Measurements from ENCODE around the gene ARFGEF3. TPM values are rescaled to one million over a fixed set of nuclear protein-coding genes. Genes with fewer than 3 reads are reported as not detected.
"Not testable (repeated sequence)": the region's sequence is repeated elsewhere in the genome, so short reads cannot be mapped to it uniquely, and the experiment has no call there.

The ARFGEF3 gene
- total RNA-seq, 2 experiments from 2014 or later = 0.05 to 0.08 TPM

GRCh38 chr6:138272533-138273315 is 111.0 kb downstream of the ARFGEF3 start:
- H3K4me3 Mint-ChIP-seq = no peak overlapping the region
- no peaks in the 10 kb centered on the region for H3K36me3 Mint-ChIP-seq (ENCODE audit: low read depth)
- ATAC-seq (no peak), DNase-seq (no peak)
- POLR2A ChIA-PET = no interaction called here
- H3K9me3 Mint-ChIP-seq (ENCODE audit: insufficient read depth) = no peaks in the 10 kb centered on the region
- H3K27ac Mint-ChIP-seq = no peak overlapping the region
- peaks cover 7% of the 10 kb centered on the region for H3K27me3 Mint-ChIP-seq (ENCODE audit: low read depth)
- no peaks in the 10 kb centered on the region for H3K4me1 Mint-ChIP-seq (ENCODE audit: low read depth)
- CTCF ChIA-PET = no interaction called here

GRCh38 chr6:138275976-138276375 is 114.2 kb downstream of the ARFGEF3 start:
- Mint-ChIP-seq H3K4me3 (no peak overlapping the region), H3K4me1 (ENCODE audit: low read depth) (no peaks in the 10 kb centered on the region), H3K36me3 (ENCODE audit: low read depth) (no peaks in the 10 kb centered on the region), H3K27me3 (ENCODE audit: low read depth) (no peaks in the 10 kb centered on the region), H3K27ac (no peak overlapping the region), H3K9me3 (ENCODE audit: insufficient read depth) (no peaks in the 10 kb centered on the region)
- ATAC-seq = no peak
- no peak for DNase-seq
- CTCF ChIA-PET = no interaction called here
- POLR2A ChIA-PET = interaction anchor here (0.6 kb wide), 1 partner anchor 259 kb away, joined by 4 read pairs; no protein-coding TSS in a partner anchor

- Mint-ChIP-seq H3K4me1 (ENCODE audit: low read depth) (no peaks in the 10 kb centered on the region), H3K36me3 (ENCODE audit: low read depth) (no peaks in the 10 kb centered on the region), H3K4me3 (no peak overlapping the region), H3K27ac (no peak overlapping the region), H3K9me3 (ENCODE audit: insufficient read depth) (no peaks in the 10 kb centered on the region), H3K27me3 (ENCODE audit: low read depth) (no peaks in the 10 kb centered on the region)
- DNase-seq = no peak
- CTCF ChIA-PET = no interaction called here
- POLR2A ChIA-PET = no interaction called here
- ATAC-seq = no peak
Measured at GRCh38 chr6:138277835-138278234, 116.1 kb downstream of the ARFGEF3 start.

GRCh38 chr6:138278326-138278725 is 116.6 kb downstream of the ARFGEF3 start:
- H3K36me3 Mint-ChIP-seq (ENCODE audit: low read depth) = no peaks in the 10 kb centered on the region
- H3K27me3 Mint-ChIP-seq (ENCODE audit: low read depth) = no peaks in the 10 kb centered on the region
- ChIA-PET CTCF (no interaction called here), POLR2A (no interaction called here)
- H3K27ac Mint-ChIP-seq = no peak overlapping the region
- no peaks in the 10 kb centered on the region for H3K4me1 Mint-ChIP-seq (ENCODE audit: low read depth)
- H3K9me3 Mint-ChIP-seq (ENCODE audit: insufficient read depth) = no peaks in the 10 kb centered on the region
- no peak for DNase-seq
- ATAC-seq = no peak
- H3K4me3 Mint-ChIP-seq = no peak overlapping the region

GRCh38 chr6:138285800-138286199 is 124.1 kb downstream of the ARFGEF3 start:
- ChIA-PET CTCF (interaction anchor here (4.7 kb wide), 1 partner anchor 170 kb away, joined by 57 read pairs; no protein-coding TSS in a partner anchor), POLR2A (no interaction called here)
- ATAC-seq (no peak), DNase-seq (no peak)
- H3K36me3 Mint-ChIP-seq (ENCODE audit: low read depth) = no peaks in the 10 kb centered on the region
- peaks cover 4% of the 10 kb centered on the region for H3K4me1 Mint-ChIP-seq (ENCODE audit: low read depth)
- no peaks in the 10 kb centered on the region for H3K9me3 Mint-ChIP-seq (ENCODE audit: insufficient read depth)
- H3K4me3 Mint-ChIP-seq = no peak overlapping the region
- H3K27me3 Mint-ChIP-seq (ENCODE audit: low read depth) = no peaks in the 10 kb centered on the region
- no peak overlapping the region for H3K27ac Mint-ChIP-seq

- H3K36me3 Mint-ChIP-seq (ENCODE audit: low read depth) = no peaks in the 10 kb centered on the region
- DNase-seq (no peak), ATAC-seq (no peak)
- ChIA-PET CTCF (interaction anchor here (4.7 kb wide), 1 partner anchor 171 kb away, joined by 57 read pairs; no protein-coding TSS in a partner anchor), POLR2A (no interaction called here)
- H3K27me3 Mint-ChIP-seq (ENCODE audit: low read depth) = no peaks in the 10 kb centered on the region
- no peak overlapping the region for H3K4me3 Mint-ChIP-seq
- no peaks in the 10 kb centered on the region for H3K9me3 Mint-ChIP-seq (ENCODE audit: insufficient read depth)
- peaks cover 4% of the 10 kb centered on the region for H3K4me1 Mint-ChIP-seq (ENCODE audit: low read depth)
- H3K27ac Mint-ChIP-seq = no peak overlapping the region
Measured at GRCh38 chr6:138286698-138287097, 125.0 kb downstream of the ARFGEF3 start.

GRCh38 chr6:138287144-138287955 is 125.6 kb downstream of the ARFGEF3 start:
- POLR2A ChIA-PET = interaction anchor here (0.5 kb wide), 1 partner anchor 392 kb away, joined by 4 read pairs; no protein-coding TSS in a partner anchor
- ATAC-seq (peak; percentile 73), DNase-seq (peak; percentile 57)
- no peaks in the 10 kb centered on the region for H3K36me3 Mint-ChIP-seq (ENCODE audit: low read depth)
- peaks cover 4% of the 10 kb centered on the region for H3K4me1 Mint-ChIP-seq (ENCODE audit: low read depth)
- H3K27me3 Mint-ChIP-seq (ENCODE audit: low read depth) = no peaks in the 10 kb centered on the region
- H3K27ac Mint-ChIP-seq = no peak overlapping the region
- H3K9me3 Mint-ChIP-seq (ENCODE audit: insufficient read depth) = no peaks in the 10 kb centered on the region
- CTCF ChIA-PET = interaction anchor here (0.6 to 4.7 kb wide), 11 partner anchors 10 to 287 kb away, joined by 3 to 57 read pairs (median 4); no protein-coding TSS in a partner anchor
- H3K4me3 Mint-ChIP-seq = no peak overlapping the region

- H3K4me3 Mint-ChIP-seq; H3K27me3 Mint-ChIP-seq (ENCODE audit: low read depth); H3K36me3 Mint-ChIP-seq (ENCODE audit: low read depth); H3K9me3 Mint-ChIP-seq (ENCODE audit: insufficient read depth); ATAC-seq; POLR2A ChIA-PET; DNase-seq; H3K4me1 Mint-ChIP-seq (ENCODE audit: low read depth); H3K27ac Mint-ChIP-seq: not testable (repeated sequence)
- CTCF ChIA-PET = interaction anchor here (0.8 to 4.7 kb wide), 4 partner anchors 9 to 172 kb away, joined by 3 to 57 read pairs (median 8); no protein-coding TSS in a partner anchor
Measured at GRCh38 chr6:138288428-138289085, 126.8 kb downstream of the ARFGEF3 start.

GRCh38 chr6:138289739-138290138 is 128.0 kb downstream of the ARFGEF3 start:
- POLR2A ChIA-PET = no interaction called here
- Mint-ChIP-seq H3K4me1 (ENCODE audit: low read depth) (peaks cover 4% of the 10 kb centered on the region), H3K9me3 (ENCODE audit: insufficient read depth) (no peaks in the 10 kb centered on the region), H3K27ac (no peak overlapping the region), H3K27me3 (ENCODE audit: low read depth) (no peaks in the 10 kb centered on the region), H3K36me3 (ENCODE audit: low read depth) (no peaks in the 10 kb centered on the region), H3K4me3 (no peak overlapping the region)
- no peak for ATAC-seq
- CTCF ChIA-PET = interaction anchor here (2.1 kb wide), 1 partner anchor 173 kb away, joined by 12 read pairs; no protein-coding TSS in a partner anchor
- DNase-seq = no peak

- Mint-ChIP-seq H3K9me3 (ENCODE audit: insufficient read depth) (no peaks in the 10 kb centered on the region), H3K4me1 (ENCODE audit: low read depth) (peaks cover 4% of the 10 kb centered on the region), H3K27ac (no peak overlapping the region), H3K4me3 (no peak overlapping the region), H3K27me3 (ENCODE audit: low read depth) (no peaks in the 10 kb centered on the region), H3K36me3 (ENCODE audit: low read depth) (no peaks in the 10 kb centered on the region)
- ATAC-seq (no peak), DNase-seq (no peak)
- ChIA-PET CTCF (interaction anchor here (2.1 kb wide), 1 partner anchor 174 kb away, joined by 12 read pairs; no protein-coding TSS in a partner anchor), POLR2A (no interaction called here)
Measured at GRCh38 chr6:138290423-138290962, 128.8 kb downstream of the ARFGEF3 start.

GRCh38 chr6:138291036-138291848 is 129.5 kb downstream of the ARFGEF3 start:
- H3K36me3 Mint-ChIP-seq (ENCODE audit: low read depth) = no peaks in the 10 kb centered on the region
- no peaks in the 10 kb centered on the region for H3K27me3 Mint-ChIP-seq (ENCODE audit: low read depth)
- DNase-seq (no peak), ATAC-seq (no peak)
- H3K9me3 Mint-ChIP-seq (ENCODE audit: insufficient read depth) = no peaks in the 10 kb centered on the region
- no peak overlapping the region for H3K27ac Mint-ChIP-seq
- ChIA-PET POLR2A (no interaction called here), CTCF (interaction anchor here (2.1 kb wide), 1 partner anchor 175 kb away, joined by 12 read pairs; no protein-coding TSS in a partner anchor)
- peaks cover 4% of the 10 kb centered on the region for H3K4me1 Mint-ChIP-seq (ENCODE audit: low read depth)
- no peak overlapping the region for H3K4me3 Mint-ChIP-seq

All from activated CD8-positive, alpha-beta T cell treated with anti-CD3 and anti-CD28 coated beads, Interleukin-2, amount 10 ng/mL, durations not matched to agents 7 days and 5 days (primary cell).